Measurements from ENCODE around the gene SMYD3.

Gene SMYD3

DNA sequence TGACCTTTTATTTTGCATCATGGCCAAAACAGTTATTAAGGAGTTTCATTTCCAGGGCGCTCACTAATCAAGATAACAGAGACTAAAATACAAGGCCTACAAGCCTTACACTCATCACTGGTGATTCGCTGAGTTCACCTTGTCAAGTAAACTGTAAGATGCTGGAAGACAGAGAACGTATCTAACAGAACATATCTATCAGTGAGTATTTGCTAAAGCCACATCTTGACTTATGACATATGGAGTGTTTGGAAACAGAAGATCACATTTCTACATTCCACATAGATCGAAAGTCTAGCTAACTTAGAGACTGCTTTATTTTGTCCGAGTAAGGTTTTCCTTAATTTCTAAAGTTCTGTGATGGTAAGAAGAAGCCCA lies 506.5 kb downstream of the SMYD3 start:
- no peak for TF ChIP-seq EZH2phosphoT487 (IDR thresholded peaks at IDR 0.05; ENCODE audit: borderline replicate concordance, low read length)
- TF ChIP-seq, protein P1, sequence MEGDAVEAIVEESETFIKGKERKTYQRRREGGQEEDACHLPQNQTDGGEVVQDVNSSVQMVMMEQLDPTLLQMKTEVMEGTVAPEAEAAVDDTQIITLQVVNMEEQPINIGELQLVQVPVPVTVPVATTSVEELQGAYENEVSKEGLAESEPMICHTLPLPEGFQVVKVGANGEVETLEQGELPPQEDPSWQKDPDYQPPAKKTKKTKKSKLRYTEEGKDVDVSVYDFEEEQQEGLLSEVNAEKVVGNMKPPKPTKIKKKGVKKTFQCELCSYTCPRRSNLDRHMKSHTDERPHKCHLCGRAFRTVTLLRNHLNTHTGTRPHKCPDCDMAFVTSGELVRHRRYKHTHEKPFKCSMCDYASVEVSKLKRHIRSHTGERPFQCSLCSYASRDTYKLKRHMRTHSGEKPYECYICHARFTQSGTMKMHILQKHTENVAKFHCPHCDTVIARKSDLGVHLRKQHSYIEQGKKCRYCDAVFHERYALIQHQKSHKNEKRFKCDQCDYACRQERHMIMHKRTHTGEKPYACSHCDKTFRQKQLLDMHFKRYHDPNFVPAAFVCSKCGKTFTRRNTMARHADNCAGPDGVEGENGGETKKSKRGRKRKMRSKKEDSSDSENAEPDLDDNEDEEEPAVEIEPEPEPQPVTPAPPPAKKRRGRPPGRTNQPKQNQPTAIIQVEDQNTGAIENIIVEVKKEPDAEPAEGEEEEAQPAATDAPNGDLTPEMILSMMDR (IDR thresholded peaks at IDR 0.05; ENCODE audit: low read depth, low read length, poor library complexity, severe bottlenecking) = no peak
- no peaks in the 10 kb centered on the region for H3K9me3 ChIP-seq (ENCODE audit: control insufficient read depth, insufficient read depth, low read length)
- no peaks in the 10 kb centered on the region for H4K20me1 ChIP-seq (ENCODE audit: control insufficient read depth, insufficient read depth, low read depth, low read length)
- H3F3A ChIP-seq (ENCODE audit: control insufficient read depth, insufficient read depth) = no peaks in the 10 kb centered on the region
- H3K9me2 ChIP-seq (replicated peaks; ENCODE audit: control insufficient read depth, low read length) = no peaks in the 10 kb centered on the region
- no peak overlapping the region for H3K4me3 ChIP-seq (ENCODE audit: low read length)
- H3K4me2 ChIP-seq (ENCODE audit: low read length) = no peak overlapping the region
- no peaks in the 10 kb centered on the region for H3K36me3 ChIP-seq (ENCODE audit: control insufficient read depth, low read length)
- no peak overlapping the region for H3K27ac ChIP-seq (ENCODE audit: low read depth, low read length)
- no peaks in the 10 kb centered on the region for H3K27me3 ChIP-seq (ENCODE audit: control insufficient read depth, low read length)
- peaks cover 7% of the 10 kb centered on the region; the same call in 1 of the 2 replicates for H3K4me1 ChIP-seq (ENCODE audit: control insufficient read depth, low read length)
- no peaks in the 10 kb centered on the region for H3K79me2 ChIP-seq (ENCODE audit: control insufficient read depth, low read length)

DNA sequence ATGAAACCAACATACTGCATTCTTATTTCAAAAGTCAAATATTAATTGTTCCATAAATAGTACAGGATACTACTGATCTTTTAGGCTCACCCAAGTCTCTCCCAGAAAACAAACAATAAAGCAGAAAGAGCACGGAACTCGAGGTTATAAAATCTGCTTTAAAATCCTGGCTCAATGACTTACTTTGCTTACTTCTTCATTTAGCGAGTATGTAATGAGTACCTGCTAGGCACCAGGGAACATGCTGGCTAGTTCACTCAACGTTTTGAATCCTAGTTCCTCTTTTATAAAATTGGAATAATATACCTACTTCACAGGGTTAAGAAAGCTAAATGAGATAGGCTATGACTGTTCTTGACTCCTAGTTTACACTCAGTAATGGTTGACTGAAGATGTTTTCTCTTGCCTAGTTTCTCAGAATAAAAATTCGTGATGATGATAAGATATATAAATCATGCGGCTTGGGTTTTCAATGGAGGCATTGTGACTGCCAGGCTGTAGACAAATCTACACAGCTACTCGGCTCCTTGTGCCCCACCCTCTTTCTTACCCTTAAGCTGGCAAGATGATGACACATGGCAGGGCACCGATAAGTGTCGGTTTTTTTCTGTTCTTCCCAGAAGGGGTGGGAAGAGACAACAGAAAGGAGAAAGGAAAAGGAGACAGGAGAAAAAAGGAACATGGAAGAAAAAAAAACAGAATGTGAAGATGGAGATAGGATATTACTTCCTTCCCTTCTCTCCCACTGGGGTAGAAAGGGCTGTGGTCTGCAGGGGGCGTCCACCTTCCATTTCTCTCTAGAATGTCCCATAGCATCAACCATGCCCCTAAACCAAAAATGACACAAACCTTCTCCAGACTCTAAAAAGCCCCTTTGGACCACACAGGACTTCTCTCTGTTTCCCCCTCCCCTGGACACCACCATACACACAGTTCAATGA lies 507.1 kb downstream of the SMYD3 start:
- Histone ChIP-seq H3K36me3 (ENCODE audit: control insufficient read depth, low read length) (no peaks in the 10 kb centered on the region), H3K27me3 (ENCODE audit: control insufficient read depth, low read length) (no peaks in the 10 kb centered on the region), H3K27ac (ENCODE audit: low read depth, low read length) (no peak overlapping the region), H3K4me2 (ENCODE audit: low read length) (no peak overlapping the region), H4K20me1 (ENCODE audit: control insufficient read depth, insufficient read depth, low read depth, low read length) (no peaks in the 10 kb centered on the region), H3K4me1 (ENCODE audit: control insufficient read depth, low read length) (peaks cover 7% of the 10 kb centered on the region; the same call in 1 of the 2 replicates), H3K9me3 (ENCODE audit: control insufficient read depth, insufficient read depth, low read length) (no peaks in the 10 kb centered on the region), H3K9me2 (replicated peaks; ENCODE audit: control insufficient read depth, low read length) (no peaks in the 10 kb centered on the region), H3K4me3 (ENCODE audit: low read length) (no peak overlapping the region), H3F3A (ENCODE audit: control insufficient read depth, insufficient read depth) (no peaks in the 10 kb centered on the region), H3K79me2 (ENCODE audit: control insufficient read depth, low read length) (no peaks in the 10 kb centered on the region)
- TF ChIP-seq EZH2phosphoT487 (IDR thresholded peaks at IDR 0.05; ENCODE audit: borderline replicate concordance, low read length) = no peak
- TF ChIP-seq, protein P1 (IDR thresholded peaks at IDR 0.05; ENCODE audit: low read depth, low read length, poor library complexity, severe bottlenecking) = peak; percentile 25

DNA sequence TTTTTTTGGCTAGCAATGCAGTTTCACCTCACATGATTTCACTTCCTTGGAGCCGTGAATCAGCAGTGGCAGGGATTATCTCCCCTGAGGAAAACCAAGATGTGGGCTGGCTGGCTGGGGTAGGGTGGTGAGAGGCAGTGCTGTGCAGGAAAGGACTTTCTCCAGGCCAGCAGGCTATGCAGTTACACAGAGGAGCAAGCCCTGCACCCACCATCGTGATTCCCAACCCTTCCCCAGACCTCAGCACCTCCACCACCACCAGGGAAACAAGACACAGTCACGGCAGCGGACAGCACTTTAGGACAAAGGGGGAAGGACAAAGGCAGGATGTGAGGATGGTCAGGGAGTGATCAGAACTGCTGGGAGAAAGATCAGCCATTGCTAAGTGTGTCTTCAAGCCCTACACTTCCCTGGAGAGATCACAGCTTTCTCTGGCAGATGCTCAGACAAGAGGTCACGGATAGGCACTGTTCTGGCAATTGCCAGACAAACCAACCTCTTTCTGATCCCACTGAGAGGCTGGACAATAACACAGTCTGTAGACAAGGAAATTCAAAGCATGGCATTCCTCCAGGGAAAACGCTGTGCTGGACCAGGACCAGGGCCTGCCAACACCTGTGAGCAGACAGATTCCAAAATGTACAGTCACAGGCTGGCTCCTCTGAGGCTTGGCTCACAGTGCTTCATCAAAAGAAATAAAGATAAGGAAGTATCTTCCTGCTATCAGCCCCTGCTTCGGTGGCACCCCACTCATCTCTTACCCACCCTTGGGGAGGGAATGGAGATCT lies 509.4 kb downstream of the SMYD3 start:
- Histone ChIP-seq H3K36me3 (ENCODE audit: control insufficient read depth, low read length) (no peaks in the 10 kb centered on the region), H3K9me3 (ENCODE audit: control insufficient read depth, insufficient read depth, low read length) (no peaks in the 10 kb centered on the region), H3K4me1 (ENCODE audit: control insufficient read depth, low read length) (peaks cover 7% of the 10 kb centered on the region; the same call in 1 of the 2 replicates), H3K4me3 (ENCODE audit: low read length) (no peak overlapping the region), H4K20me1 (ENCODE audit: control insufficient read depth, insufficient read depth, low read depth, low read length) (no peaks in the 10 kb centered on the region), H3K27me3 (ENCODE audit: control insufficient read depth, low read length) (no peaks in the 10 kb centered on the region), H3K9me2 (replicated peaks; ENCODE audit: control insufficient read depth, low read length) (no peaks in the 10 kb centered on the region), H3K27ac (ENCODE audit: low read depth, low read length) (no peak overlapping the region), H3F3A (ENCODE audit: control insufficient read depth, insufficient read depth) (no peaks in the 10 kb centered on the region), H3K4me2 (ENCODE audit: low read length) (no peak overlapping the region), H3K79me2 (ENCODE audit: control insufficient read depth, low read length) (no peaks in the 10 kb centered on the region)
- no peak for TF ChIP-seq EZH2phosphoT487 (IDR thresholded peaks at IDR 0.05; ENCODE audit: borderline replicate concordance, low read length)
- TF ChIP-seq, protein P1 (IDR thresholded peaks at IDR 0.05; ENCODE audit: low read depth, low read length, poor library complexity, severe bottlenecking) = no peak

Measured in DOHH2 (cell line).